ENCODE results near the gene RBFOX1.

- TF ChIP-seq CTCF (conservative IDR thresholded peaks at IDR 0.05; ENCODE audit: low read length), result no peak
- TF ChIP-seq EZH2phosphoT487 (IDR thresholded peaks at IDR 0.05; ENCODE audit: borderline replicate concordance), result no peak
Measured at GRCh38 chr16:7550096-7550495, 217.5 kb downstream of the RBFOX1 start.
